Measurements from ENCODE around the gene FCRL4.
A peak's percentile ranks its signal among the peaks of the same experiment; 100 is the strongest.

- TF ChIP-seq POLR2A (IDR thresholded peaks at IDR 0.05), result no peak
- TF ChIP-seq, protein P1, sequence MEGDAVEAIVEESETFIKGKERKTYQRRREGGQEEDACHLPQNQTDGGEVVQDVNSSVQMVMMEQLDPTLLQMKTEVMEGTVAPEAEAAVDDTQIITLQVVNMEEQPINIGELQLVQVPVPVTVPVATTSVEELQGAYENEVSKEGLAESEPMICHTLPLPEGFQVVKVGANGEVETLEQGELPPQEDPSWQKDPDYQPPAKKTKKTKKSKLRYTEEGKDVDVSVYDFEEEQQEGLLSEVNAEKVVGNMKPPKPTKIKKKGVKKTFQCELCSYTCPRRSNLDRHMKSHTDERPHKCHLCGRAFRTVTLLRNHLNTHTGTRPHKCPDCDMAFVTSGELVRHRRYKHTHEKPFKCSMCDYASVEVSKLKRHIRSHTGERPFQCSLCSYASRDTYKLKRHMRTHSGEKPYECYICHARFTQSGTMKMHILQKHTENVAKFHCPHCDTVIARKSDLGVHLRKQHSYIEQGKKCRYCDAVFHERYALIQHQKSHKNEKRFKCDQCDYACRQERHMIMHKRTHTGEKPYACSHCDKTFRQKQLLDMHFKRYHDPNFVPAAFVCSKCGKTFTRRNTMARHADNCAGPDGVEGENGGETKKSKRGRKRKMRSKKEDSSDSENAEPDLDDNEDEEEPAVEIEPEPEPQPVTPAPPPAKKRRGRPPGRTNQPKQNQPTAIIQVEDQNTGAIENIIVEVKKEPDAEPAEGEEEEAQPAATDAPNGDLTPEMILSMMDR (IDR thresholded peaks at IDR 0.05), result peak; percentile 67 to 81 (median 74)
These were observed 17.6 kb downstream of the FCRL4 start for GRCh38 chr1:157580179-157580827.

Measured in right lobe of liver (tissue), 4 donors.